ENCODE data around the gene LGALS16. TPM values are rescaled to one million over a fixed set of nuclear protein-coding genes. Genes with fewer than 3 reads are reported as not detected.

Gene LGALS16
- total RNA-seq, 1 experiment from 2014 or later = not detected

DNA sequence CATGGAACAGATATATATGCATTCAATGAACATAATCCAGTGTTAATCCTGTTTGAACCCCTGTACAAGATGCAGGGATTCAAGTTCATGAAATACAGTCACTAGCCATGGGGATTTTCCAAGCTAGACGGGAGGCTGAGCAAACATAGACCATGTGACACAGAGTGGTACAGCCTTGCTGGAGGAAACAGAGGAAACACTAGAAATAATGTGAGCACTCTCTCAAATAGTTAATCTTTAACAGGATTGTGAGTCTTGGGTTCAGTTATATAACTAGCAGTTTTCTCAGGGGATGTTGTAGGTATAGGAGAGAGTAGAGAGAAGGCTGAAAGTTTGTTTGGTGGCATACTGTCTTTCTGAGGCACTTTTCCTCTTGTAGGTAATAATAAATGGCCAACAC is 13.9 kb upstream of the LGALS16 start:
- H3K4me2 ChIP-seq (ENCODE audit: low read length) = no peak overlapping the region
- H4K20me1 ChIP-seq (ENCODE audit: insufficient read depth) = no peaks in the 10 kb centered on the region
- ChIA-PET CTCF (no interaction called here), RAD21 (ENCODE audit: low non-redundant PET in 1 of 2, low total read pairs in 2 of 2, uncharacterized antibody in 2 of 2, unreplicated experiment in 2 of 2) (no interaction called here), POLR2A (no interaction called here)
- no peaks in the 10 kb centered on the region for H3K9me3 ChIP-seq (ENCODE audit: control insufficient read depth in 1 of 2, insufficient read depth in 1 of 2, low read depth in 1 of 2, low read length in 2 of 2)
- TF ChIP-seq JUND (IDR thresholded peaks at IDR 0.05) = no peak
- TF ChIP-seq SP1 (IDR thresholded peaks at IDR 0.05; ENCODE audit: low read depth) = no peak
- TF ChIP-seq, protein P1, sequence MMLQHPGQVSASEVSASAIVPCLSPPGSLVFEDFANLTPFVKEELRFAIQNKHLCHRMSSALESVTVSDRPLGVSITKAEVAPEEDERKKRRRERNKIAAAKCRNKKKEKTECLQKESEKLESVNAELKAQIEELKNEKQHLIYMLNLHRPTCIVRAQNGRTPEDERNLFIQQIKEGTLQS (IDR thresholded peaks at IDR 0.05) = no peak
- TF ChIP-seq, protein P2, sequence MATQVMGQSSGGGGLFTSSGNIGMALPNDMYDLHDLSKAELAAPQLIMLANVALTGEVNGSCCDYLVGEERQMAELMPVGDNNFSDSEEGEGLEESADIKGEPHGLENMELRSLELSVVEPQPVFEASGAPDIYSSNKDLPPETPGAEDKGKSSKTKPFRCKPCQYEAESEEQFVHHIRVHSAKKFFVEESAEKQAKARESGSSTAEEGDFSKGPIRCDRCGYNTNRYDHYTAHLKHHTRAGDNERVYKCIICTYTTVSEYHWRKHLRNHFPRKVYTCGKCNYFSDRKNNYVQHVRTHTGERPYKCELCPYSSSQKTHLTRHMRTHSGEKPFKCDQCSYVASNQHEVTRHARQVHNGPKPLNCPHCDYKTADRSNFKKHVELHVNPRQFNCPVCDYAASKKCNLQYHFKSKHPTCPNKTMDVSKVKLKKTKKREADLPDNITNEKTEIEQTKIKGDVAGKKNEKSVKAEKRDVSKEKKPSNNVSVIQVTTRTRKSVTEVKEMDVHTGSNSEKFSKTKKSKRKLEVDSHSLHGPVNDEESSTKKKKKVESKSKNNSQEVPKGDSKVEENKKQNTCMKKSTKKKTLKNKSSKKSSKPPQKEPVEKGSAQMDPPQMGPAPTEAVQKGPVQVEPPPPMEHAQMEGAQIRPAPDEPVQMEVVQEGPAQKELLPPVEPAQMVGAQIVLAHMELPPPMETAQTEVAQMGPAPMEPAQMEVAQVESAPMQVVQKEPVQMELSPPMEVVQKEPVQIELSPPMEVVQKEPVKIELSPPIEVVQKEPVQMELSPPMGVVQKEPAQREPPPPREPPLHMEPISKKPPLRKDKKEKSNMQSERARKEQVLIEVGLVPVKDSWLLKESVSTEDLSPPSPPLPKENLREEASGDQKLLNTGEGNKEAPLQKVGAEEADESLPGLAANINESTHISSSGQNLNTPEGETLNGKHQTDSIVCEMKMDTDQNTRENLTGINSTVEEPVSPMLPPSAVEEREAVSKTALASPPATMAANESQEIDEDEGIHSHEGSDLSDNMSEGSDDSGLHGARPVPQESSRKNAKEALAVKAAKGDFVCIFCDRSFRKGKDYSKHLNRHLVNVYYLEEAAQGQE (IDR thresholded peaks at IDR 0.05; ENCODE audit: low read depth) = no peak
- no peak for TF ChIP-seq CEBPB (IDR thresholded peaks at IDR 0.05; ENCODE audit: low read depth)
- no peak for TF ChIP-seq SRF (IDR thresholded peaks at IDR 0.05; ENCODE audit: low read depth)
- no peak for TF ChIP-seq RAD21 (IDR thresholded peaks at IDR 0.05; ENCODE audit: low read depth)
- TF ChIP-seq POLR2AphosphoS5 (IDR thresholded peaks at IDR 0.05; ENCODE audit: low read depth, low read length) = no peak
- TF ChIP-seq FOSL1 (IDR thresholded peaks at IDR 0.05; ENCODE audit: low read depth) = no peak
- TF ChIP-seq ZFX (IDR thresholded peaks at IDR 0.05) = no peak
- no peak for TF ChIP-seq ELF1 (IDR thresholded peaks at IDR 0.05; ENCODE audit: borderline replicate concordance, low read depth)
- H3K36me3 ChIP-seq (ENCODE audit: control insufficient read depth in 1 of 2, insufficient read depth in 2 of 2, low read length in 2 of 2) = no peaks in the 10 kb centered on the region
- no peak overlapping the region for H3K9ac ChIP-seq (ENCODE audit: low read length)
- no peak overlapping the region for H3K27ac ChIP-seq (ENCODE audit: low read depth, low read length)
- H3K27me3 ChIP-seq (ENCODE audit: insufficient read depth, low read length) = peaks cover 52% of the 10 kb centered on the region
- H3K4me3 ChIP-seq (replicated peaks in 1 of 2; ENCODE audit: low read depth in 1 of 2, low read length in 2 of 2) = no peak overlapping the region
- BruUV-seq (replicated peaks) = no TSS peak
- intact Hi-C loops (cut with micrococcal nuclease) = loop anchor here (5.0 kb wide), 1 partner anchor 44 kb away; no protein-coding TSS in a partner anchor
- ATAC-seq (no peak), DNase-seq (ENCODE audit: low read depth, low spot score) (no peak)
- H3K79me2 ChIP-seq (ENCODE audit: insufficient read depth, low read length) = no peaks in the 10 kb centered on the region
- H3K9me2 ChIP-seq (ENCODE audit: insufficient read depth) = no peaks in the 10 kb centered on the region
- no peaks in the 10 kb centered on the region for H3K4me1 ChIP-seq (ENCODE audit: control insufficient read depth in 1 of 2, insufficient read depth in 2 of 2, low read length in 2 of 2)
- H2AFZ ChIP-seq (ENCODE audit: low read depth, low read length, poor library complexity, severe bottlenecking) = no peak overlapping the region

Data from HCT116 (cell line).